Tibial nerve (tissue), 4 donors: Measurements from ENCODE around the gene CHST1.

ENCODE experiments used
- EP300 ChIP-seq, 2 donors: sonication (generic); formaldehyde crosslinking; IDR thresholded peaks; one replicate each; pipeline ENCODE4 v1.6.1; 2017; ENCODE audit warnings: antibody characterized with exemption in 2 of 2, mild to moderate bottlenecking in 1 of 2
- TF ChIP-seq, protein P1 (sequence below), 5 experiments: fragments of 200-600 bp in 3 of 5; fragments of 450-650 bp in 2 of 5; sonication (generic) in 3 of 5; IDR thresholded peaks; one replicate each; pipeline ENCODE4 v1.5.1; 2016 to 2019; ENCODE audit warnings: antibody characterized with exemption in 5 of 5, mild to moderate bottlenecking in 3 of 5, moderate library complexity in 2 of 5

DNA sequence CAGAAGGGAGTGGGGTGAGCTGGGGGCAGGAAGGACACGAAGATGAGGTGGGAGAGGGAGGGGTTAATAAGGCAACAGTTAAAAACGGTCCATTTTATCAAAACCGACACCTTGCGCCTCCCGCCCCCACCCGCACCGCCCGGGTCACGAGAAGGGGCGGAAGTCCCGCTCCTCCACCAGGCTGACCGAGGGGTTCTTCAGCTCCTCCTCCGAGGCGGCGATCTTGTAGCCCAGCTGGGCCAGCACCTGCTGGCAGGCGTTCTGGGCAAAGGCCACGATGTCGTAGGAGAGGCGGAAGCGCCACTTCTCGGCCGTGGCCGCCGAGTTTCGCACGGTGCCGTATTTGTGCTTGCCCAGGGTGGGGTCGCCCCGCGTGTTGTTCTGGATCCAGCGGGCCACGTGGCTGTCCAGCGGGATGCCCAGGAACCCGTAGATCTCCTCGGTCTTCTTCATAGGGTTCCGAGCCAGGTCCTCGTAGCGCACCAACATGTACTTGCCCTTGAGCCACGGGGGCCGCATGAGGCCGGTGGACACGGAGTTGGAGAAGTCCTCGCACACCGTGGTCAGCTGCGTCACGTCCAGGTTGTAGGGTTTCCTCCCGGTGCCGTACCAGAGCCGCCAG, 15.8 kb downstream of the CHST1 start:
- TF ChIP-seq, protein P1, sequence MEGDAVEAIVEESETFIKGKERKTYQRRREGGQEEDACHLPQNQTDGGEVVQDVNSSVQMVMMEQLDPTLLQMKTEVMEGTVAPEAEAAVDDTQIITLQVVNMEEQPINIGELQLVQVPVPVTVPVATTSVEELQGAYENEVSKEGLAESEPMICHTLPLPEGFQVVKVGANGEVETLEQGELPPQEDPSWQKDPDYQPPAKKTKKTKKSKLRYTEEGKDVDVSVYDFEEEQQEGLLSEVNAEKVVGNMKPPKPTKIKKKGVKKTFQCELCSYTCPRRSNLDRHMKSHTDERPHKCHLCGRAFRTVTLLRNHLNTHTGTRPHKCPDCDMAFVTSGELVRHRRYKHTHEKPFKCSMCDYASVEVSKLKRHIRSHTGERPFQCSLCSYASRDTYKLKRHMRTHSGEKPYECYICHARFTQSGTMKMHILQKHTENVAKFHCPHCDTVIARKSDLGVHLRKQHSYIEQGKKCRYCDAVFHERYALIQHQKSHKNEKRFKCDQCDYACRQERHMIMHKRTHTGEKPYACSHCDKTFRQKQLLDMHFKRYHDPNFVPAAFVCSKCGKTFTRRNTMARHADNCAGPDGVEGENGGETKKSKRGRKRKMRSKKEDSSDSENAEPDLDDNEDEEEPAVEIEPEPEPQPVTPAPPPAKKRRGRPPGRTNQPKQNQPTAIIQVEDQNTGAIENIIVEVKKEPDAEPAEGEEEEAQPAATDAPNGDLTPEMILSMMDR (IDR thresholded peaks at IDR 0.05), result no peak
- TF ChIP-seq EP300 (IDR thresholded peaks at IDR 0.05), result no peak
